Panc1 (cell line): ENCODE results near the gene NUDT7.

Experiments used
- CTCF ChIP-seq: fragments of 450-650 bp; IDR thresholded peaks from 2 replicates; pipeline ENCODE4 v1.5.1; 2017; ENCODE audit warnings: mild to moderate bottlenecking
- POLR2AphosphoS5 ChIP-seq: IDR thresholded peaks from 2 replicates; pipeline ENCODE4 v1.6.1; 2012; ENCODE audit warnings: mild to moderate bottlenecking, low read depth, low read length, moderate library complexity
- REST ChIP-seq, 2 experiments: IDR thresholded peaks; 2 replicates each; pipeline ENCODE4 v1.6.1; 2011 to 2012; ENCODE audit warnings: low read depth in 2 of 2, control low read depth in 1 of 2, low read length in 1 of 2, mild to moderate bottlenecking in 1 of 2, moderate library complexity in 1 of 2; ENCODE audit not compliant: insufficient read depth in 1 of 2
- SIN3A ChIP-seq: IDR thresholded peaks from 2 replicates; pipeline ENCODE4 v1.6.1; 2012; ENCODE audit warnings: low read depth, mild to moderate bottlenecking, low read length, moderate library complexity, borderline replicate concordance; ENCODE audit not compliant: insufficient read depth
- TCF7L2 ChIP-seq: IDR thresholded peaks from 2 replicates; pipeline ENCODE4 v1.6.1; 2011; ENCODE audit warnings: mild to moderate bottlenecking, low read depth, low read length, inconsistent platforms

DNA sequence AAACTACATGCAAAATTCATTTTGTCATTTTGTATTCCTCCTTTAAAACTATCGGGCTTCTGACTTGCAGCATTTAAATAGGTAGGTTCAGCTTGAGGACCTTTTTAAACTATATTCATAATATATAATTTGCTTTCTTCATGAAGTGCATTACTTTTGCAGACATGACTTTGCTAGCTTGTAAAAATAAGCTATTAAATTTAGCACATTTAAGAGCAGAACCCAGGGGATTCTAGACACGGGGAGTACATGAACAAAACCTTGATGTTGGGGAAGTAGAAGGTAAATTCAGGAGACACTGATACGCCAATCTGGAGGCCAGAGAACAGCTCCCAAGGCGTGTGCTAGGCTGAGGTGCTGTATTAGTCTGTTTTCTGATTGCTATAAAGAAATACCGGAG lies 32.3 kb upstream of the NUDT7 start:
- no peak for TF ChIP-seq CTCF
- TF ChIP-seq POLR2AphosphoS5 = no peak
- TF ChIP-seq SIN3A = no peak
- no peak for TF ChIP-seq TCF7L2
- TF ChIP-seq REST (IDR thresholded peaks at IDR 0.05; ENCODE audit: insufficient read depth in 1 of 2, low read depth in 2 of 2, low read length in 1 of 2) = no peak
